Activated T-cell treated with anti-CD3 and anti-CD28 coated beads for 48 hours (primary cell): ENCODE data around the gene CCDC3.
A peak's percentile ranks its signal among the peaks of the same experiment; 100 is the strongest.
"Not testable (repeated sequence)": the region's sequence is repeated elsewhere in the genome, so short reads cannot be mapped to it uniquely, and the experiment has no call there.

Experiments
- DNase-seq: peaks from one replicate; pipeline ENCODE4 v3.0.0-alpha.2; 2020; ENCODE audit warnings: low read depth

Gene CCDC3

GRCh38 chr10:12887780-12888179, 113.7 kb downstream of the CCDC3 start:
- no peak for DNase-seq

GRCh38 chr10:12884851-12885250, 116.7 kb downstream of the CCDC3 start:
- DNase-seq = no peak

GRCh38 chr10:12880423-12880822, 121.1 kb downstream of the CCDC3 start:
- no peak for DNase-seq

- no peak for DNase-seq
These were observed 124.4 kb downstream of the CCDC3 start for GRCh38 chr10:12877150-12877549.

GRCh38 chr10:12876266-12876665, 125.2 kb downstream of the CCDC3 start:
- no peak for DNase-seq

GRCh38 chr10:12875100-12875499, 126.4 kb downstream of the CCDC3 start:
- no peak for DNase-seq

- DNase-seq = no peak
These were observed 127.0 kb downstream of the CCDC3 start for GRCh38 chr10:12874501-12874900.

- no peak for DNase-seq
These were observed 128.3 kb downstream of the CCDC3 start for GRCh38 chr10:12873172-12873571.

- no peak for DNase-seq
These were observed 128.9 kb downstream of the CCDC3 start for GRCh38 chr10:12872577-12872976.

- DNase-seq = no peak
These were observed 132.1 kb downstream of the CCDC3 start for GRCh38 chr10:12869427-12869826.

- DNase-seq = no peak
These were observed 133.3 kb downstream of the CCDC3 start for GRCh38 chr10:12868229-12868628.

GRCh38 chr10:12865515-12865914, 136.0 kb downstream of the CCDC3 start:
- DNase-seq = not testable (repeated sequence)

GRCh38 chr10:12862459-12862858, 139.1 kb downstream of the CCDC3 start:
- DNase-seq = no peak

GRCh38 chr10:12854988-12855387, 146.5 kb downstream of the CCDC3 start:
- no peak for DNase-seq

GRCh38 chr10:12852687-12853086, 148.8 kb downstream of the CCDC3 start:
- DNase-seq = no peak

GRCh38 chr10:12849319-12850181, 152.0 kb downstream of the CCDC3 start:
- DNase-seq = no peak

GRCh38 chr10:12848439-12849173, 152.9 kb downstream of the CCDC3 start:
- no peak for DNase-seq

- peak; percentile 23 for DNase-seq
These were observed 154.0 kb downstream of the CCDC3 start for GRCh38 chr10:12847361-12847975.

- no peak for DNase-seq
These were observed 154.8 kb downstream of the CCDC3 start for GRCh38 chr10:12846718-12847117.
